NT2/D1 (cell line): Measurements from ENCODE around the gene NDUFS4.

Experiments
- DNase-seq: peaks from one replicate; pipeline ENCODE4 v3.0.0-alpha.2; 2011; ENCODE audit warnings: low read depth, low spot score
- H3K27me3 ChIP-seq: 2 replicates; pipeline ENCODE4 v1.6.0; 2011; ENCODE audit warnings: mild to moderate bottlenecking; ENCODE audit not compliant: insufficient read length, insufficient read depth
- H3K36me3 ChIP-seq: 2 replicates; pipeline ENCODE4 v1.6.1; 2011; ENCODE audit warnings: mild to moderate bottlenecking, low read length, mixed read lengths; ENCODE audit not compliant: insufficient read depth, insufficient read length
- H3K4me1 ChIP-seq: 2 replicates; pipeline ENCODE4 v1.5.1; 2011; ENCODE audit not compliant: insufficient read depth, insufficient read length
- H3K4me3 ChIP-seq: 2 replicates; pipeline ENCODE4 v1.5.1; 2011; ENCODE audit warnings: low read depth; ENCODE audit not compliant: insufficient read length
- H3K9ac ChIP-seq: 2 replicates; pipeline ENCODE4 v1.6.0; 2011; ENCODE audit warnings: low read depth; ENCODE audit not compliant: insufficient read length
- H3K9me3 ChIP-seq: 2 replicates; pipeline ENCODE4 v1.5.1; 2011; ENCODE audit warnings: mild to moderate bottlenecking, low read length; ENCODE audit not compliant: insufficient read depth
- SUZ12 ChIP-seq: IDR thresholded peaks from 2 replicates; pipeline ENCODE4 v1.6.1; 2011; ENCODE audit not compliant: insufficient read length, insufficient read depth; ENCODE audit errors: extremely low read depth
- YY1 ChIP-seq: IDR thresholded peaks from 2 replicates; pipeline ENCODE4 v1.6.1; 2011; ENCODE audit not compliant: insufficient read length, insufficient read depth
- ZNF274 ChIP-seq: IDR thresholded peaks from 2 replicates; pipeline ENCODE4 v1.6.1; 2011; ENCODE audit warnings: mild to moderate bottlenecking, low read depth, low read length

NDUFS4 gene

GRCh38 chr5:53555160-53555559 lies 5.3 kb upstream of the NDUFS4 start:
- Histone ChIP-seq H3K9me3 (peaks cover 8% of the 10 kb centered on the region), H3K9ac (no peak overlapping the region), H3K4me3 (no peak overlapping the region), H3K4me1 (no peaks in the 10 kb centered on the region), H3K36me3 (no peaks in the 10 kb centered on the region), H3K27me3 (no peaks in the 10 kb centered on the region)
- no peak for DNase-seq
- TF ChIP-seq YY1, result no peak
- no peak for TF ChIP-seq SUZ12
- no peak for TF ChIP-seq ZNF274

GRCh38 chr5:53556001-53556400 lies 4.4 kb upstream of the NDUFS4 start:
- no peak overlapping the region for H3K4me3 ChIP-seq
- no peak overlapping the region for H3K9ac ChIP-seq
- TF ChIP-seq SUZ12 (no peak), YY1 (no peak), ZNF274 (no peak)
- H3K36me3 ChIP-seq, result no peaks in the 10 kb centered on the region
- H3K27me3 ChIP-seq, result no peaks in the 10 kb centered on the region
- H3K4me1 ChIP-seq, result no peaks in the 10 kb centered on the region
- DNase-seq, result no peak
- peaks cover 8% of the 10 kb centered on the region for H3K9me3 ChIP-seq

DNA sequence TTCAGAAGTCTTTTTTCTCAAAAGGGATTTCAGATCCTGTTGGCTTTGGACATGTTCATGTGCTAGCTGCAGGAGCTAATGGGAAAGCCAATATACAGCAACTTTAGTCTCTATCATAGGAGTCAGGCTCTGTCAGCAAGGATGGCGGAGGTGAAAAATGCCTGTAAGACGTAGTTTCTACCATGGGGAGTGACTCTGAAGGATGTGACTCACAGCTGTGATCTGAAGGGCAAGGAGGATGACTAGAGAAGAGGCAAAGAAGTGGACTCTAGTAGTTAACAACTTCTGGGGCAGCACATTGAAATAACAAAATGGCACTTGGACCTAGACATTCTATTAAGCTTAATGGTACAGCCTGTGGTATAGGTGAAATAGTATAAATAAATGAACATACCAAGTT lies 3.1 kb upstream of the NDUFS4 start:
- Histone ChIP-seq H3K36me3 (no peaks in the 10 kb centered on the region), H3K27me3 (no peaks in the 10 kb centered on the region), H3K4me3 (no peak overlapping the region), H3K4me1 (no peaks in the 10 kb centered on the region), H3K9ac (no peak overlapping the region), H3K9me3 (peaks cover 8% of the 10 kb centered on the region)
- TF ChIP-seq YY1 (no peak), SUZ12 (no peak), ZNF274 (no peak)
- no peak for DNase-seq

GRCh38 chr5:53558966-53559365 lies 1.5 kb upstream of the NDUFS4 start:
- no peak for DNase-seq
- H3K4me1 ChIP-seq, result no peaks in the 10 kb centered on the region
- H3K4me3 ChIP-seq, result no peak overlapping the region
- TF ChIP-seq ZNF274 (no peak), SUZ12 (no peak), YY1 (no peak)
- no peaks in the 10 kb centered on the region for H3K36me3 ChIP-seq
- peaks cover 8% of the 10 kb centered on the region for H3K9me3 ChIP-seq
- H3K27me3 ChIP-seq, result no peaks in the 10 kb centered on the region
- H3K9ac ChIP-seq, result no peak overlapping the region

DNA sequence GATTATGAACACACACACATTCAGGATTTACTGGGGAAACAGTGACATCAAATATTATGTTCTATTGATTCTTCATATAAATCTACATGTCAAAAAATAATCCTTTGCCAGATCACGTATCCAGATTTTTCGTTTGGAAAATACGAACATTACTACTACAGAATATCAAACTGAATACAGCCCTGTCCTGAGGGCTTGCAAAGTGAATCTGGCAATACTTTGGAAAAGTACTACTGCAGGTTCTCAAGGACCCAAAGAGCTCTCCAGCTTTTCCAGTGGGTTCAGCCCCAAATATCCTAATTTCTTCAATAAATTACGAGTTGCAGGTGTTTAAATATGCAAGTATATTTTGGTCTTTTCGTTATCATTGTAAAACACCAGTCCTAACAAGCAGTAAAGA lies 411 bp upstream of the NDUFS4 start:
- Histone ChIP-seq H3K27me3 (no peaks in the 10 kb centered on the region), H3K9me3 (peaks cover 8% of the 10 kb centered on the region), H3K9ac (peak overlapping the region; percentile 85), H3K4me3 (peak overlapping the region; percentile 51), H3K36me3 (no peaks in the 10 kb centered on the region), H3K4me1 (no peaks in the 10 kb centered on the region)
- TF ChIP-seq SUZ12 (no peak), YY1 (no peak), ZNF274 (no peak)
- no peak for DNase-seq

- Histone ChIP-seq H3K4me1 (no peaks in the 10 kb centered on the region), H3K9me3 (no peaks in the 10 kb centered on the region), H3K9ac (no peak overlapping the region), H3K27me3 (no peaks in the 10 kb centered on the region), H3K36me3 (no peaks in the 10 kb centered on the region), H3K4me3 (no peak overlapping the region)
- TF ChIP-seq ZNF274 (no peak), YY1 (no peak), SUZ12 (no peak)
- no peak for DNase-seq
Measured at GRCh38 chr5:53568401-53568800, 8.0 kb downstream of the NDUFS4 start.

GRCh38 chr5:53568871-53569270 lies 8.4 kb downstream of the NDUFS4 start:
- Histone ChIP-seq H3K36me3 (no peaks in the 10 kb centered on the region), H3K9ac (no peak overlapping the region), H3K4me3 (no peak overlapping the region), H3K9me3 (no peaks in the 10 kb centered on the region), H3K27me3 (no peaks in the 10 kb centered on the region), H3K4me1 (no peaks in the 10 kb centered on the region)
- no peak for DNase-seq
- no peak for TF ChIP-seq SUZ12
- TF ChIP-seq YY1, result no peak
- no peak for TF ChIP-seq ZNF274

DNA sequence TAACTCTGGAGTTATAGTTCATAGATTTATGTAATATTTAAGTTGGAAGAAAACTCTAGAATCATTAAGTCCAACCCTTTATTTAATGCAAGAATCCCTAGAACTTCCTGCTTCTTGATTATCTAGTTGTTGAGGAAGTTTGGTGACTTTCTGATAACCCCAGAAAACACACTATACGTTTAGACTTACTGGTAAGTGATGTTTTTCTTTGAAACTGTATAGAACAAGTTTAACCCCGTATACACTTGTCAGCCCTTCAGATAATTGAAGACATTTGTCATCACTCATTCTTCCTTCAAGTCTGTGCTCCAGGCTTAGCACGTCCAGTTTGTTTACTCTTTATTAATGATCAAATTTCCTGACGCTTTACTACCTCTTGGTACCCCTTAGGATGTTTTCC lies 9.0 kb downstream of the NDUFS4 start:
- Histone ChIP-seq H3K36me3 (no peaks in the 10 kb centered on the region), H3K9me3 (no peaks in the 10 kb centered on the region), H3K27me3 (no peaks in the 10 kb centered on the region), H3K4me3 (no peak overlapping the region), H3K4me1 (no peaks in the 10 kb centered on the region), H3K9ac (no peak overlapping the region)
- TF ChIP-seq ZNF274 (no peak), SUZ12 (no peak), YY1 (no peak)
- no peak for DNase-seq
